HG02885 (cell line): ENCODE measurements around the gene MAP3K8.
A peak's percentile ranks its signal among the peaks of the same experiment; 100 is the strongest.
"Not testable (repeated sequence)": the region's sequence is repeated elsewhere in the genome, so short reads cannot be mapped to it uniquely, and the experiment has no call there.

Source experiments
- ATAC-seq: cut with Tn5 transposase; IDR thresholded peaks from one replicate; pipeline ENCODE4 v1.9.1; 2021; ENCODE audit warnings: mild to moderate bottlenecking; ENCODE audit not compliant: unreplicated experiment, poor library complexity

Gene MAP3K8

GRCh38 chr10:30479513-30479912 lies 45.5 kb downstream of the MAP3K8 start:
- not testable (repeated sequence) for ATAC-seq

- no peak for ATAC-seq
Measured at GRCh38 chr10:30481603-30482002, 47.6 kb downstream of the MAP3K8 start.

- ATAC-seq = no peak
Measured at GRCh38 chr10:30488316-30488715, 54.3 kb downstream of the MAP3K8 start.

GRCh38 chr10:30489346-30489745 lies 55.4 kb downstream of the MAP3K8 start:
- no peak for ATAC-seq

- no peak for ATAC-seq
Measured at GRCh38 chr10:30490289-30491000, 56.5 kb downstream of the MAP3K8 start.

GRCh38 chr10:30491204-30491915 lies 57.4 kb downstream of the MAP3K8 start:
- no peak for ATAC-seq

GRCh38 chr10:30491916-30492515 lies 58.0 kb downstream of the MAP3K8 start:
- no peak for ATAC-seq

GRCh38 chr10:30493609-30494530 lies 59.9 kb downstream of the MAP3K8 start:
- ATAC-seq = peak; percentile 50

- no peak for ATAC-seq
Measured at GRCh38 chr10:30494558-30494957, 60.6 kb downstream of the MAP3K8 start.

GRCh38 chr10:30495687-30496086 lies 61.7 kb downstream of the MAP3K8 start:
- ATAC-seq = no peak

- ATAC-seq = no peak
Measured at GRCh38 chr10:30499816-30500215, 65.8 kb downstream of the MAP3K8 start.

- no peak for ATAC-seq
Measured at GRCh38 chr10:30500534-30500933, 66.5 kb downstream of the MAP3K8 start.

GRCh38 chr10:30500963-30501504 lies 67.0 kb downstream of the MAP3K8 start:
- ATAC-seq = no peak

GRCh38 chr10:30502266-30503060 lies 68.5 kb downstream of the MAP3K8 start:
- ATAC-seq = peak; percentile 80

GRCh38 chr10:30503700-30504266 lies 69.8 kb downstream of the MAP3K8 start:
- ATAC-seq = no peak

GRCh38 chr10:30505543-30506298 lies 71.7 kb downstream of the MAP3K8 start:
- no peak for ATAC-seq

- no peak for ATAC-seq
Measured at GRCh38 chr10:30509508-30509907, 75.5 kb downstream of the MAP3K8 start.

GRCh38 chr10:30510184-30510931 lies 76.4 kb downstream of the MAP3K8 start:
- ATAC-seq = peak; percentile 95
